HUES48 (cell line): ENCODE measurements around the gene MARCHF3.

ENCODE experiments used
- H3K27ac ChIP-seq: one replicate; pipeline ENCODE4 v1.7.0; 2013; ENCODE audit warnings: low read depth, low read length, inconsistent platforms
- H3K27me3 ChIP-seq: 2 replicates; pipeline ENCODE4 v1.6.1; 2013; ENCODE audit warnings: mild to moderate bottlenecking, low read length; ENCODE audit not compliant: control insufficient read depth, insufficient read depth
- H3K36me3 ChIP-seq: 2 replicates; pipeline ENCODE4 v1.6.1; 2013; ENCODE audit warnings: low read length; ENCODE audit not compliant: control insufficient read depth, insufficient read depth
- H3K4me1 ChIP-seq: 2 replicates; pipeline ENCODE4 v1.6.1; 2013; ENCODE audit warnings: mild to moderate bottlenecking, low read length; ENCODE audit not compliant: control insufficient read depth, insufficient read depth
- H3K4me3 ChIP-seq: 2 replicates; pipeline ENCODE4 v1.5.1; 2013; ENCODE audit warnings: mild to moderate bottlenecking, low read depth, low read length
- H3K9ac ChIP-seq: 2 replicates; pipeline ENCODE4 v1.6.1; 2013; ENCODE audit warnings: mild to moderate bottlenecking, low read depth, low read length, moderate library complexity
- H3K9me3 ChIP-seq: 2 replicates; pipeline ENCODE4 v1.6.1; 2013; ENCODE audit warnings: low read length; ENCODE audit not compliant: control insufficient read depth, insufficient read depth

Gene MARCHF3

GRCh38 chr5:127001621-127002296 is 28.6 kb downstream of the MARCHF3 start:
- Histone ChIP-seq H3K36me3 (no peaks in the 10 kb centered on the region), H3K27me3 (no peaks in the 10 kb centered on the region), H3K4me1 (peaks cover 3% of the 10 kb centered on the region; the same call in 1 of the 2 replicates), H3K27ac (no peak overlapping the region), H3K9ac (no peak overlapping the region), H3K9me3 (no peaks in the 10 kb centered on the region), H3K4me3 (no peak overlapping the region)

- H3K4me1 ChIP-seq: peaks cover 3% of the 10 kb centered on the region; the same call in 1 of the 2 replicates
- H3K27me3 ChIP-seq: no peaks in the 10 kb centered on the region
Observed at GRCh38 chr5:126998895-126999570, 31.3 kb downstream of the MARCHF3 start.

GRCh38 chr5:126998201-126998631 is 32.1 kb downstream of the MARCHF3 start:
- H3K9me3 ChIP-seq: no peaks in the 10 kb centered on the region
- no peak overlapping the region for H3K4me3 ChIP-seq
- H3K27me3 ChIP-seq: no peaks in the 10 kb centered on the region
- H3K9ac ChIP-seq: no peak overlapping the region
- no peaks in the 10 kb centered on the region for H3K36me3 ChIP-seq
- H3K4me1 ChIP-seq: peaks cover 3% of the 10 kb centered on the region; the same call in 1 of the 2 replicates
- no peak overlapping the region for H3K27ac ChIP-seq

More at GRCh38 chr5:126998895-126999570, 31.3 kb downstream of the MARCHF3 start:
- H3K9ac ChIP-seq: no peak overlapping the region
- no peak overlapping the region for H3K4me3 ChIP-seq
- H3K36me3 ChIP-seq: no peaks in the 10 kb centered on the region
- H3K9me3 ChIP-seq: no peaks in the 10 kb centered on the region
- H3K27ac ChIP-seq: no peak overlapping the region

- no peak overlapping the region for H3K9ac ChIP-seq
- H3K27ac ChIP-seq: no peak overlapping the region
- H3K9me3 ChIP-seq: no peaks in the 10 kb centered on the region
- H3K4me3 ChIP-seq: no peak overlapping the region
- H3K36me3 ChIP-seq: no peaks in the 10 kb centered on the region
- no peaks in the 10 kb centered on the region for H3K27me3 ChIP-seq
- no peaks in the 10 kb centered on the region for H3K4me1 ChIP-seq
Observed at GRCh38 chr5:126995689-126996088, 34.7 kb downstream of the MARCHF3 start.

- H3K4me1 ChIP-seq: no peaks in the 10 kb centered on the region
- H3K27ac ChIP-seq: no peak overlapping the region
- no peak overlapping the region for H3K9ac ChIP-seq
- H3K4me3 ChIP-seq: no peak overlapping the region
- no peaks in the 10 kb centered on the region for H3K36me3 ChIP-seq
- H3K27me3 ChIP-seq: no peaks in the 10 kb centered on the region
- no peaks in the 10 kb centered on the region for H3K9me3 ChIP-seq
Observed at GRCh38 chr5:126995039-126995438, 35.3 kb downstream of the MARCHF3 start.

GRCh38 chr5:126994485-126994884 is 35.9 kb downstream of the MARCHF3 start:
- no peak overlapping the region for H3K9ac ChIP-seq
- no peak overlapping the region for H3K4me3 ChIP-seq
- no peaks in the 10 kb centered on the region for H3K9me3 ChIP-seq
- no peak overlapping the region for H3K27ac ChIP-seq
- no peaks in the 10 kb centered on the region for H3K36me3 ChIP-seq
- no peaks in the 10 kb centered on the region for H3K4me1 ChIP-seq
- no peaks in the 10 kb centered on the region for H3K27me3 ChIP-seq

- peaks cover 16% of the 10 kb centered on the region for H3K4me1 ChIP-seq
- no peak overlapping the region for H3K27ac ChIP-seq
- H3K9me3 ChIP-seq: no peaks in the 10 kb centered on the region
- peak overlapping the region; percentile 1; the same call in 1 of the 2 replicates for H3K4me3 ChIP-seq
- no peaks in the 10 kb centered on the region for H3K36me3 ChIP-seq
- H3K27me3 ChIP-seq: no peaks in the 10 kb centered on the region
- no peak overlapping the region for H3K9ac ChIP-seq
Observed at GRCh38 chr5:126988021-126988569, 42.3 kb downstream of the MARCHF3 start.

GRCh38 chr5:126987271-126987899 is 43.0 kb downstream of the MARCHF3 start:
- peaks cover 16% of the 10 kb centered on the region for H3K4me1 ChIP-seq
- H3K4me3 ChIP-seq: no peak overlapping the region

GRCh38 chr5:126984632-126985031 is 45.7 kb downstream of the MARCHF3 start:
- peaks cover 16% of the 10 kb centered on the region for H3K4me1 ChIP-seq
- no peaks in the 10 kb centered on the region for H3K9me3 ChIP-seq
- H3K27ac ChIP-seq: no peak overlapping the region
- H3K36me3 ChIP-seq: no peaks in the 10 kb centered on the region
- H3K27me3 ChIP-seq: no peaks in the 10 kb centered on the region
- H3K4me3 ChIP-seq: no peak overlapping the region
- H3K9ac ChIP-seq: no peak overlapping the region

More at GRCh38 chr5:126987271-126987899, 43.0 kb downstream of the MARCHF3 start:
- no peaks in the 10 kb centered on the region for H3K36me3 ChIP-seq
- H3K9me3 ChIP-seq: no peaks in the 10 kb centered on the region
- H3K27me3 ChIP-seq: no peaks in the 10 kb centered on the region
- H3K27ac ChIP-seq: no peak overlapping the region
- H3K9ac ChIP-seq: no peak overlapping the region

- H3K9ac ChIP-seq: no peak overlapping the region
- no peaks in the 10 kb centered on the region for H3K27me3 ChIP-seq
- no peak overlapping the region for H3K27ac ChIP-seq
- H3K9me3 ChIP-seq: no peaks in the 10 kb centered on the region
- no peak overlapping the region for H3K4me3 ChIP-seq
- no peaks in the 10 kb centered on the region for H3K36me3 ChIP-seq
- peaks cover 20% of the 10 kb centered on the region for H3K4me1 ChIP-seq
Observed at GRCh38 chr5:126983874-126984266, 46.5 kb downstream of the MARCHF3 start.
